Endodermal cell (in vitro differentiated cells): ENCODE data around the gene CLEC18C. TPM values are rescaled to one million over a fixed set of nuclear protein-coding genes. Genes with fewer than 3 reads are reported as not detected.

Source experiments
- DNase-seq: peaks from one replicate; pipeline ENCODE4 v3.0.0-alpha.2; 2017
- H3K27ac ChIP-seq: 2 replicates; pipeline ENCODE4 v1.5.1; 2013; ENCODE audit warnings: mild to moderate bottlenecking, low read depth, low read length, moderate library complexity
- H3K27me3 ChIP-seq: 2 replicates; pipeline ENCODE4 v1.6.1; 2013; ENCODE audit warnings: mild to moderate bottlenecking, low read length, moderate library complexity; ENCODE audit not compliant: insufficient read depth, control insufficient read depth, poor library complexity, severe bottlenecking
- H3K36me3 ChIP-seq: 2 replicates; pipeline ENCODE4 v1.7.0; 2013; ENCODE audit warnings: mild to moderate bottlenecking, low read length, moderate library complexity; ENCODE audit not compliant: control insufficient read depth, insufficient read depth
- H3K4me1 ChIP-seq: one replicate; pipeline ENCODE4 v1.7.0; 2013; ENCODE audit warnings: low read length; ENCODE audit not compliant: control insufficient read depth, insufficient read depth
- H3K4me3 ChIP-seq: 2 replicates; pipeline ENCODE4 v1.5.1; 2013; ENCODE audit warnings: mild to moderate bottlenecking, low read length, moderate library complexity
- H3K9ac ChIP-seq: 2 replicates; pipeline ENCODE4 v1.6.1; 2013; ENCODE audit warnings: mild to moderate bottlenecking, low read length, moderate library complexity; ENCODE audit not compliant: poor library complexity, severe bottlenecking; ENCODE audit errors: extremely low read depth
- H3K9me3 ChIP-seq: 2 replicates; pipeline ENCODE4 v1.6.1; 2013; ENCODE audit warnings: mild to moderate bottlenecking, low read length, moderate library complexity; ENCODE audit not compliant: control insufficient read depth
- H3K27ac Mint-ChIP-seq: 2 replicates; pipeline ENCODE4 v1.8.0; 2020; ENCODE audit warnings: mixed read lengths
- H3K27me3 Mint-ChIP-seq: 2 replicates; pipeline ENCODE4 v1.8.0; 2021; ENCODE audit warnings: mild to moderate bottlenecking, mixed read lengths; ENCODE audit not compliant: insufficient read depth
- H3K36me3 Mint-ChIP-seq: 2 replicates; pipeline ENCODE4 v1.8.0; 2020; ENCODE audit warnings: low read depth, mixed read lengths
- H3K4me1 Mint-ChIP-seq: 2 replicates; pipeline ENCODE4 v1.8.0; 2020; ENCODE audit warnings: mixed read lengths
- H3K4me3 Mint-ChIP-seq: 2 replicates; pipeline ENCODE4 v1.8.0; 2020; ENCODE audit warnings: mild to moderate bottlenecking, moderate library complexity, mixed read lengths
- H3K9me3 Mint-ChIP-seq: 2 replicates; pipeline ENCODE4 v1.8.0; 2020; ENCODE audit warnings: mild to moderate bottlenecking, mixed read lengths
- WGBS, 2 experiments: methylation state at CpG; one replicate each; pipeline versions ENCODE4 v1.1.5 to v1.1.7; 2013; ENCODE audit warnings: missing lambda C conversion rate in 2 of 2, mixed read lengths in 1 of 2; ENCODE audit not compliant: insufficient coverage in 1 of 2, insufficient read length in 1 of 2; 5-methylcytosine and 5-hydroxymethylcytosine counted together
- total RNA-seq, 2 donors: library from RNA; stranded (reverse); fragmentation: NEBNext Ultra II Directional in 1 of 2; extraction: Animal tissue kit (Norgen Biotek cat#: 25700) in 1 of 2; gene quantifications; 2 replicates in 1 of 2; 3 replicates in 1 of 2; pipeline ENCODE4 v1.2.1, GENCODE V29; 2021
- TF ChIP-seq, protein P1 (sequence below): fragments of 200-600 bp; sonication (generic); conservative IDR thresholded peaks from 2 replicates; pipeline ENCODE4 v1.5.0; 2021; ENCODE audit warnings: antibody characterized with exemption, mild to moderate bottlenecking

Gene CLEC18C
- total RNA-seq, 2 donors from 2014 or later: 0.20 TPM; not detected in 1

DNA sequence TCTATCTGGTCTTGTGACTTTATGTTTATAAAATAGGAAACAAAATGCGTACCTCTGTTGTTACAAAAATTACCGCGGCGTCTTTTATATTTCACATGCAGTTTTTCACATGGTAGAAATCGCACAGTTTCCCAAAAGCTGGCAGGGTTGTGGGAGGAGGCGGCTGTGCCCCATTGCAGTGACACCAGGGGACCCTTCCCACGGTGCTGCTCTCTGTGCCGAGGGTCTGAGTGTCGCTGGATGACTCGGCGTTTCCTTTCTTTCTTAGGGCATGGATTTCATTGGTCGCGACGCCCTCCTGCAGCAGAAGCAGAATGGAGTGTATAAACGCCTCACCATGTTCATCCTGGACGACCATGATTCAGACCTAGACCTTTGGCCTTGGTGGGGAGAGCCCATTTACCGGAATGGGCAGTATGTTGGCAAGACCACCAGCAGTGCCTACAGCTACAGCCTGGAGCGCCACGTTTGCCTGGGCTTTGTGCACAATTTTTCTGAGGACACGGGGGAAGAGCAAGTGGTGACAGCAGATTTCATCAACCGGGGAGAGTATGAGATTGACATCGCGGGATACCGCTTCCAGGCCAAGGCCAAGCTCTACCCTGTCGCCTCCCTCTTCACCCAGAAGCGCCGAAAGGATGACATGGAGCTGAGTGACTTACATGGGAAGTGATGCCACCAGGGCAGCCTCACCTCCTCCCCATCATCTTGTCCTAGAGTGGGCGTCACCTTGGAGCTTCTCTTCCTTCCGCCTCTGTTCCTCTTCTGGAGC lies 17.2 kb upstream of the CLEC18C start:
- no peak overlapping the region for H3K4me3 ChIP-seq
- no peaks in the 10 kb centered on the region for H3K4me1 Mint-ChIP-seq
- no peaks in the 10 kb centered on the region for H3K27me3 Mint-ChIP-seq
- H3K36me3 Mint-ChIP-seq: peaks cover 34% of the 10 kb centered on the region
- H3K9me3 ChIP-seq: no peaks in the 10 kb centered on the region
- TF ChIP-seq, protein P1, sequence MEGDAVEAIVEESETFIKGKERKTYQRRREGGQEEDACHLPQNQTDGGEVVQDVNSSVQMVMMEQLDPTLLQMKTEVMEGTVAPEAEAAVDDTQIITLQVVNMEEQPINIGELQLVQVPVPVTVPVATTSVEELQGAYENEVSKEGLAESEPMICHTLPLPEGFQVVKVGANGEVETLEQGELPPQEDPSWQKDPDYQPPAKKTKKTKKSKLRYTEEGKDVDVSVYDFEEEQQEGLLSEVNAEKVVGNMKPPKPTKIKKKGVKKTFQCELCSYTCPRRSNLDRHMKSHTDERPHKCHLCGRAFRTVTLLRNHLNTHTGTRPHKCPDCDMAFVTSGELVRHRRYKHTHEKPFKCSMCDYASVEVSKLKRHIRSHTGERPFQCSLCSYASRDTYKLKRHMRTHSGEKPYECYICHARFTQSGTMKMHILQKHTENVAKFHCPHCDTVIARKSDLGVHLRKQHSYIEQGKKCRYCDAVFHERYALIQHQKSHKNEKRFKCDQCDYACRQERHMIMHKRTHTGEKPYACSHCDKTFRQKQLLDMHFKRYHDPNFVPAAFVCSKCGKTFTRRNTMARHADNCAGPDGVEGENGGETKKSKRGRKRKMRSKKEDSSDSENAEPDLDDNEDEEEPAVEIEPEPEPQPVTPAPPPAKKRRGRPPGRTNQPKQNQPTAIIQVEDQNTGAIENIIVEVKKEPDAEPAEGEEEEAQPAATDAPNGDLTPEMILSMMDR: no peak
- H3K4me3 Mint-ChIP-seq: no peak overlapping the region
- H3K9ac ChIP-seq: no peak overlapping the region
- 92 to 94% methylated on average over 29 of the region's 29 CpGs for WGBS, 2 experiments
- peaks cover 93% of the 10 kb centered on the region for H3K36me3 ChIP-seq
- H3K4me1 ChIP-seq: no peaks in the 10 kb centered on the region
- no peaks in the 10 kb centered on the region for H3K9me3 Mint-ChIP-seq
- DNase-seq: no peak
- peak overlapping the region; percentile 76 for H3K27ac Mint-ChIP-seq
- no peak overlapping the region for H3K27ac ChIP-seq
- H3K27me3 ChIP-seq: no peaks in the 10 kb centered on the region

DNA sequence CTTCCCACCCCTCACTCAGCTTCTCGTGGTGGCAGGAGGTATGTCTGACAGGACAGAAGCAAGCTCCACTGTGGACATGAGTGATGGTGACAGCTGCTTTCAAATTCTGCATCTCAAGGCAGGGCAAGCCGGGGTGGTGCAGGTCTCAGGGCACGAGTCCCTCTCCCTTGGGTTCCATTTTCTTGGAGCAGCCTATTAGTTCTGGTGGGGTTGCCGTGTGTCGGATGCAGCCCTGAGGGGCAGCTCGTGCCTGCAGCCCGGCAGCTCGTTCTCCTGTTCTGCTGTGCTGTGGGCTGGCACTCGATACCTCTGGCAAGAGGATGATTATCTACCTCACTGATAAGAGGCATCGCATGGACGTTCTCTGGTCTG lies 16.5 kb upstream of the CLEC18C start:
- TF ChIP-seq, protein P1: no peak
- Mint-ChIP-seq H3K4me3 (no peak overlapping the region), H3K27ac (peak overlapping the region; percentile 4), H3K9me3 (no peaks in the 10 kb centered on the region), H3K27me3 (no peaks in the 10 kb centered on the region), H3K36me3 (peaks cover 31% of the 10 kb centered on the region), H3K4me1 (peaks cover 4% of the 10 kb centered on the region)
- no peaks in the 10 kb centered on the region for H3K9me3 ChIP-seq
- H3K9ac ChIP-seq: no peak overlapping the region
- no peak for DNase-seq
- WGBS, 2 experiments: 87 to 92% methylated on average over 10 to 11 of the region's 11 CpGs
- H3K4me3 ChIP-seq: no peak overlapping the region
- H3K27ac ChIP-seq: peak overlapping the region; percentile 6
- H3K27me3 ChIP-seq: no peaks in the 10 kb centered on the region
- H3K4me1 ChIP-seq: no peaks in the 10 kb centered on the region
- peaks cover 89% of the 10 kb centered on the region for H3K36me3 ChIP-seq

DNA sequence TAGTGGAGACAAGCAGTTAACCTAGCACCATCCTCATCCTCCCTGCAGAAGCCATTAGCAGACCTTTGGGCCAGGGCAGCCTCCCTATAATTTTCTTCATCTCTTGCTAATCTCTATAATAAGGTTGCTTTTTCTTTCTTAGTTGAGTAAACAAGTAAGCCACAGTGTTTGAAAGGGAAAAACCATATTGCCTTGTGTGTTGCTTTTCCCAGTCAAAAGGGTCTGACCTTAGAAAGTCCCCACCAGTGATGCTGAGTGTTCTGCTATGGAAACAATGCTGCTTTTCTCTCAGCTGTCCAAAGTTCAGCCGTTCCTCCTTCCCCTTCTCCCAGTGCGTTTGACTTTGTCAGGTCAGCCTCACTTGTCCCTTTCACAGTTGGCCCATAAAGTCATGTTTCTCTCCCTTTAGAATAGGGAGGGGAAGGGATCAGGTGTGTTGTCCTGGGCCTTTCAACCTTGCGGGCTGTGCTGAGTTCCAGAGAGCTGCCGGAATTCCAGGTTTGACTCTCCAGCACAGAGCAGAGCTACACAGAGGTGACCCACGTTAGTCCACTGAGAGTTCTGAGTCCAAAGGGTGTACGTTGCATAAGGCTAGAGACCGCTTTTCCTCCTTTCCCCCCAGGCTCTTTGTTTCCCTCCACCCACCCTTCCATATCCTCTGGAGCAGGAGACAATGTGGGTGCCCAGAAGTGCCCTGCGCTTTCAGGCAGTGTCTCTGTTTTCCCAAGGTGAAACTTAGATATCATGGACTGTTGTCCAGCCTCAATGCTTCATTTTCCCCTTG lies 15.9 kb upstream of the CLEC18C start:
- Mint-ChIP-seq H3K9me3 (no peaks in the 10 kb centered on the region), H3K4me1 (peaks cover 8% of the 10 kb centered on the region), H3K27me3 (no peaks in the 10 kb centered on the region), H3K27ac (peak overlapping the region; percentile 4), H3K36me3 (peaks cover 27% of the 10 kb centered on the region), H3K4me3 (no peak overlapping the region)
- H3K4me3 ChIP-seq: no peak overlapping the region
- no peaks in the 10 kb centered on the region for H3K9me3 ChIP-seq
- DNase-seq: no peak
- 90 to 98% methylated on average over 8 of the region's 8 CpGs for WGBS, 2 experiments
- H3K36me3 ChIP-seq: peaks cover 84% of the 10 kb centered on the region
- H3K27me3 ChIP-seq: no peaks in the 10 kb centered on the region
- H3K4me1 ChIP-seq: peaks cover 4% of the 10 kb centered on the region
- H3K9ac ChIP-seq: no peak overlapping the region
- H3K27ac ChIP-seq: no peak overlapping the region
- TF ChIP-seq, protein P1: no peak
